Sigmoid colon (tissue), 4 donors: ENCODE data around the gene FRRS1.

Experiments used
- CTCF ChIP-seq, 4 experiments: fragments of 450-650 bp in 3 of 4; fragments of 200-600 bp in 1 of 4; IDR thresholded peaks; one replicate each; pipeline ENCODE4 v1.5.1; 2016 to 2019; ENCODE audit warnings: antibody characterized with exemption in 4 of 4, mild to moderate bottlenecking in 3 of 4, moderate library complexity in 2 of 4
- EP300 ChIP-seq, 4 donors: sonication (generic); formaldehyde crosslinking; IDR thresholded peaks; one replicate each; pipeline ENCODE4 v1.6.1; 2017; ENCODE audit warnings: antibody characterized with exemption in 4 of 4
- POLR2A ChIP-seq, 2 donors: fragments of 450-650 bp; IDR thresholded peaks; one replicate each; pipeline ENCODE4 v1.6.1; 2016; ENCODE audit warnings: antibody characterized with exemption in 2 of 2, mild to moderate bottlenecking in 2 of 2, moderate library complexity in 2 of 2

DNA sequence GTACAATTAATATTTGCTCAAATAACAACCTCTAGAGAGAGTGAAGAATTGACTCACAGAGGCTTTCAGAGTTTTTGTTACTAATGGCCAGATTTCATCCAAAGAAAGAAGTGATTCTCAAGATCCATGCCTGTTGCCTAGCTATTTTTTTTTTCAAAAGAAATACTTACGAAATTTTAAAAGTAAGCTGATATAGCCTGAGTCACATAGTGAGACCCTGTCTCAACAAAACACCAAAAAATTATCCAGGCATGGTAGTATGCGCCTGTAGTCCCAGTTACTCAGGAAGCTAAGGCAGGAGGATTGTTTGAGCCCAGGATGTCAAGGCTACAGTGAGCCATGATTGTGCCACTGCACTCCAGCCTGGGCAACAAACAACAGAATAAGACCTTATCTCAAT lies 105.9 kb downstream of the FRRS1 start:
- TF ChIP-seq POLR2A (IDR thresholded peaks at IDR 0.05) (no peak), CTCF (IDR thresholded peaks at IDR 0.05) (no peak), EP300 (IDR thresholded peaks at IDR 0.05) (no peak)
